IgD-negative memory B cell (primary cell): ENCODE results near the gene FCER2. TPM values are rescaled to one million over a fixed set of nuclear protein-coding genes. Genes with fewer than 3 reads are reported as not detected.
A peak's percentile ranks its signal among the peaks of the same experiment; 100 is the strongest.
"Not testable (repeated sequence)": the region's sequence is repeated elsewhere in the genome, so short reads cannot be mapped to it uniquely, and the experiment has no call there.

Source experiments
- H3K27ac Mint-ChIP-seq, 3 donors: one replicate each; pipeline ENCODE4 v1.8.0; 2020 to 2022; ENCODE audit warnings: mild to moderate bottlenecking in 3 of 3, mixed read lengths in 3 of 3, moderate library complexity in 1 of 3
- H3K27me3 Mint-ChIP-seq: one replicate; pipeline ENCODE4 v1.8.0; 2021; ENCODE audit warnings: mixed read lengths
- H3K36me3 Mint-ChIP-seq: one replicate; pipeline ENCODE4 v1.8.0; 2020; ENCODE audit warnings: mild to moderate bottlenecking, mixed read lengths
- H3K4me1 Mint-ChIP-seq, 3 donors: one replicate each; pipeline ENCODE4 v1.8.0; 2020 to 2022; ENCODE audit warnings: mixed read lengths in 3 of 3, mild to moderate bottlenecking in 1 of 3
- H3K4me3 Mint-ChIP-seq, 4 donors: one replicate each; pipeline ENCODE4 v1.8.0; 2020 to 2022; ENCODE audit warnings: mild to moderate bottlenecking in 4 of 4, mixed read lengths in 4 of 4, moderate library complexity in 3 of 4
- H3K9me3 Mint-ChIP-seq, 3 donors: one replicate each; pipeline ENCODE4 v1.8.0; 2020 to 2021; ENCODE audit warnings: mixed read lengths in 3 of 3, mild to moderate bottlenecking in 1 of 3
- polyA plus RNA-seq: library from polyadenylated mRNA; unstranded; fragments of 300-500 nt; fragmentation: Illumina TruSeq; gene quantifications from one replicate; pipeline ENCODE4 v1.2.3, GENCODE V29; 2021

FCER2 gene
- polyA plus RNA-seq, 1 donor from 2014 or later: 197 TPM

DNA sequence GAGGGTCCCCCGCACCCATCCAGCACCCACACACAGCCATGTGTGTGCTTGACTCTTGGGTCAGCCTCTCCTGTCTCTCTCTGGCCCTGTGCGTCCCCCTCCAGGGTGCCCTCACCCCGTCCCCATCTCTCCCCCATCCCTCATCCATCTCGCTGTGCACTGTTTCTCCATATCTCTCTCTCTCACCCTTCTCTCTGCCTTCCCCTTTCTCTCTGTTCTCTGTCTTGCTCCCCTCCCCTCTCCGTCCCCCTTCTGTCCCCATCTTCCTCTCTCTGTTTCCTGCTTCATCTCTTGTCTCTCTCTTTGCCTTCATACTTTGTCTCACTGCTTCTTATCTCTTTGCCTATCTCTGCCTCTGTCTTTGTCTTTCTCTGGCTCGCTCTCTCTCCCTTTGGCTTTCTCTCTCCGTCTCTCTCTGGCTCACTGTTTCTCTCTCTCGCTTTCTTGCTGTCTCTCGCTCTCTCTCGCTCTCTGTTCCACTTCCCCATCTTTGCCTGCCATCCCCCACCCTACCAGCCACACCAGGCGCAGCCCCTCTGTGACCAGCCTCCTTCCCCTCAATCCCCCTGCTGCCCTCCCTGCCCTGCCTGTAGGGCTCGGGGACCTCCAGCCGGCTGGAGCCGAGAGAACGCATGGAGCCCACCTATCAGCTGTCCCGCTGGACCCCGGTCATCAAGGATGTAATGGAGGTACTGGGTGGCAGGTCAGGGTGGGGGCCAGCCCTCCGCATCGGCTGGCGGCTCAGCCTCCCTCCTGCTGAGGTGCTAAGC lies 56.1 kb downstream of the FCER2 start:
- Mint-ChIP-seq H3K4me3 (no peak overlapping the region), H3K36me3 (no peaks in the 10 kb centered on the region), H3K9me3 (no peaks in the 10 kb centered on the region), H3K27me3 (no peaks in the 10 kb centered on the region), H3K4me1 (peaks cover 0 to 1% (median 0%) of the 10 kb centered on the region in 3 donors), H3K27ac (no peak overlapping the region)

DNA sequence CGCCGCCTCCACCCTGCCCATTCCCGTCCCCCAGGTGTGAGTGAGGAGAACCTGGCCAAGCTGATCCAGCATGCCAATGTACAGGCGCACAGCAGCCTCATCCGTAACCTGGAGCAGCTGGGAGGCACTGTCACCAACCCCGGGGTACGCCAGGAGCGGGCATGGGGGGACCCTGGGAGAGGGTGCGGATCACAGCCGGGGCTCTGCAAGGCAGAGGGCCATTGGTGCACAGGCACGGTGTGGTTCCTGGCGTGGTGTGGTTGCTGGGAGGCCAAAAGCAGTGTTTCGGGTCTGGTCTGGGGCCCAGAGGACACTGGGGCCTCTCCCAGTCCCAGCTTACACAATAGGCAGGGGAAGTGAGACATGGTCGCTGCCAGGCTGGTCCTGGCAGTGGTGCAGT lies 56.8 kb downstream of the FCER2 start:
- no peak overlapping the region for H3K27ac Mint-ChIP-seq

DNA sequence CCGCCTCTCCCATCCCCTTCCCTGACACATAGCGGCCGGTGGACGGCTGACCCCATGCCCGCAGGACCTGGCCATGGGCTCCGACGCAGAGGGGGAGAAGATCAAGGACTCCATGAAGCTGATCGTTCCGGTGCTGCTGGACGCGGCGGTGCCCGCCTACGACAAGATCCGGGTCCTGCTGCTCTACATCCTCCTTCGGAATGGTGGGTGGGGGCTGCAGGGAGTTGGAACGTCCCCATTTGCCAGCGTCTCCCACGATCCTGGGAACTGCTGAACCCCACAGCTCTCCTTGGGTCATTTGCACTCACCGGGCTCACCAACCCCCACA lies 57.4 kb downstream of the FCER2 start:
- Mint-ChIP-seq H3K36me3 (peaks cover 1% of the 10 kb centered on the region), H3K4me3 (no peak overlapping the region), H3K9me3 (peaks cover 0 to 2% (median 0%) of the 10 kb centered on the region in 3 donors), H3K4me1 (peaks cover 0 to 10% (median 6%) of the 10 kb centered on the region in 3 donors), H3K27ac (no peak overlapping the region), H3K27me3 (no peaks in the 10 kb centered on the region)

More for the DNA sequence above, 56.8 kb downstream of the FCER2 start:
- H3K4me1 Mint-ChIP-seq: peaks cover 0 to 4% (median 0%) of the 10 kb centered on the region in 3 donors
- H3K36me3 Mint-ChIP-seq: peaks cover 1% of the 10 kb centered on the region
- H3K9me3 Mint-ChIP-seq: no peaks in the 10 kb centered on the region
- H3K27me3 Mint-ChIP-seq: no peaks in the 10 kb centered on the region
- no peak overlapping the region for H3K4me3 Mint-ChIP-seq

- H3K27me3 Mint-ChIP-seq, H3K27ac Mint-ChIP-seq, H3K4me1 Mint-ChIP-seq, H3K36me3 Mint-ChIP-seq, H3K4me3 Mint-ChIP-seq, H3K9me3 Mint-ChIP-seq: not testable (repeated sequence)
Measured at GRCh38 chr19:7643629-7644549, 58.0 kb downstream of the FCER2 start.

DNA sequence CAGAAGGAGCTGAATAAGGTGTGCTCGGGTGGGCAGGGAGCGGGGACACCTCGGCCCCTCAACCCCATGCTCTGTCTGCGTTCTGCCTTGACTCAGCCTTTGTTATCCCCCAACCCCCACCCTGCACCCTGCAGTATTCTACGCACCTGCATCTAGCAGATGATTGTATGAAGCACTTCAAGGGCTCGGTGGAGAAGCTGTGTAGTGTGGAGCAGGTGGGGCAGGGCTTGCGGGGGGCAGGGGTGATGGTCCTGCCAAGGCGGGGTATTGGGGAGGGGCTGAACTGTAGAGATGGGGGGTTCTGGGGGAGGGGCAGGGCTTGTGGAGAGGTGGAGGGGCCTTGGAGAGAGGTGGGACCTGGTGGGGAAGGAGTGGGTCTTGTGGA lies 58.9 kb downstream of the FCER2 start:
- Mint-ChIP-seq H3K36me3 (peaks cover 1% of the 10 kb centered on the region), H3K9me3 (peaks cover 0 to 2% (median 0%) of the 10 kb centered on the region in 3 donors), H3K27me3 (no peaks in the 10 kb centered on the region), H3K4me1 (peaks cover 0 to 10% (median 10%) of the 10 kb centered on the region in 3 donors), H3K4me3 (no peak overlapping the region), H3K27ac (no peak overlapping the region)

DNA sequence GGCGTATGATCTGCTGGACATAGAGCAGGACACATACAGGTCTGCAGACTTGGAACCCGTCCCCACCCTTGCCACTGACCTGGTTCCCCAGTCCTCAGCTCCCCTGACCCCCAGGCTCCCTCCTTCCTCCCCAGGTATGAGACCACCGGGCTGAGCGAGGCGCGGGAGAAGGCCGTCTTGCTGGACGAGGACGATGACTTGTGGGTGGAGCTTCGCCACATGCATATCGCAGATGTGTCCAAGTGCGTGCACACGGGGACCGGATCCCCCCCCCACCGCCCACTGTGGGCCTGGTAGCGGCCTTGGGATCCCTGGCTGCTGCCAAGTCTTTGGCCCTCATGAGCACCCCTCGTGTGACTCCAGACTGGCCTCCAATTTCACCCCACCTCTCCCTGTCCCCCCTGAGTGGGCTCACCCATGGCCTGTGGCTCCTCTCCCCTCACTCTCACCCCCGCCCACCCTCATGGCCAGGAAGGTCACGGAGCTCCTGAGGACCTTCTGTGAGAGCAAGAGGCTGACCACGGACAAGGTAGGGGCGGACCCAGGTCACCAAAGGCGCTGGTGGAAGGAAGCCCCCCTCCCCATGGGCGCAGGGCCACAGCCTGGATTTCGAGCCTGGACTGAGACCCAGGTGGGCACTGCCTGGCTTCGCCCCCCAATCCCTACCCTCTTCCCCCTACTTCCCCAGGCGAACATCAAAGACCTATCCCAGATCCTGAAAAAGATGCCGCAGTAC lies 59.5 kb downstream of the FCER2 start:
- no peaks in the 10 kb centered on the region for H3K27me3 Mint-ChIP-seq
- H3K4me3 Mint-ChIP-seq: no peak overlapping the region
- H3K36me3 Mint-ChIP-seq: peaks cover 1% of the 10 kb centered on the region
- H3K9me3 Mint-ChIP-seq: peaks cover 0 to 2% (median 0%) of the 10 kb centered on the region in 3 donors
- peaks cover 0 to 12% (median 10%) of the 10 kb centered on the region in 3 donors for H3K4me1 Mint-ChIP-seq
- H3K27ac Mint-ChIP-seq: no peak overlapping the region

- Mint-ChIP-seq H3K4me1 (peaks cover 0 to 14% (median 12%) of the 10 kb centered on the region in 3 donors), H3K9me3 (peaks cover 0 to 2% (median 0%) of the 10 kb centered on the region in 3 donors), H3K27me3 (no peaks in the 10 kb centered on the region), H3K36me3 (peaks cover 1% of the 10 kb centered on the region), H3K27ac (no peak overlapping the region), H3K4me3 (peak overlapping the region in 1 of 4 donors; percentile 45)
Measured at GRCh38 chr19:7641290-7642276, 60.3 kb downstream of the FCER2 start.

DNA sequence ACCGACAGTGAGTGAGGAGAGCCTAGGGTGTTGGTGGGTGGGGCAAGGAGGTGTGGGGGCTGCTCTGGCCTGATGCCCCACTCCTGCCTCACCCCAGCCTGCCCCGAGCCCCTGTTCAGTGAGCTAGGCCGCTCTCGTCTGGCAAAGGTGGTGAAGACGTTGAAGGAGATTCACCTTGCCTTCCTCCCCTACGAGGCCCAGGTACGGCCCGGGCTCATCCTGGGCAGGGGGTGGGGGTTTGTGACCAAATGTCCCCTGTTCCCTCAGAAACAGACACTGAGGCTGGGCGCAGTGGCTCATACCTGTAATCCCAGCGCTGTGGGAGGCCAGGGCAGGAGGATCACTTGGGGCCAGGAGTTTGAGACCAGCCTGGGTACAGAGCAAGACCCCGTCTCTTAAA lies 61.1 kb downstream of the FCER2 start:
- H3K4me3 Mint-ChIP-seq: no peak overlapping the region

DNA sequence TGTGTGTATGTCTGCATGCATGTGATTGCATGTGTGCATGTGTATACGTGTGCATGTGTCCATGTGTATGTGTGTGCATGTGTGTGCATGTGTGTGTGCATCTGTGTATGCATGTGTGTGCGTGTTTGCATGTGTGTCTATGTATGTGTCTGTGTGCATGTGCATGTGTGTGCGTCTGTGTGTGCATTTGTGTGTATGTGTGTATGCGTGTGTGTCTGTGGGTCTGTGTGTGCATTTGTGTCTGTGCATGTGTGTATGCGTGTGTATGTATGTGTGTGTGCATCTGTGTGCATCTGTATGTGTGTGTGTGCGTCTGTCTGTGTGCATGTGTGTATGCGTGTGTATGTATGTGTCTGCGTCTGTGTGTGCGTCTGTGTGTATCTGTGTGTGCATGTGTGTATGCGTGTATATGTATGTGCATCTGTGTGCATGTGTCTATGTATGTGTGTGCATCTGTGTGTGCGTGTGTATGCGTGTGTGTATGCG lies 62.0 kb downstream of the FCER2 start:
- H3K27ac Mint-ChIP-seq: no peak overlapping the region
- H3K9me3 Mint-ChIP-seq: peaks cover 0 to 2% (median 0%) of the 10 kb centered on the region in 3 donors
- peak overlapping the region in 3 of 4 donors; percentile 0 to 85 (median 16) for H3K4me3 Mint-ChIP-seq
- peaks cover 1% of the 10 kb centered on the region for H3K36me3 Mint-ChIP-seq
- H3K27me3 Mint-ChIP-seq: no peaks in the 10 kb centered on the region
- peaks cover 0 to 16% (median 14%) of the 10 kb centered on the region in 3 donors for H3K4me1 Mint-ChIP-seq

More for the DNA sequence above, 61.1 kb downstream of the FCER2 start:
- H3K36me3 Mint-ChIP-seq: peaks cover 1% of the 10 kb centered on the region
- H3K27me3 Mint-ChIP-seq: no peaks in the 10 kb centered on the region
- peak overlapping the region in 1 of 3 donors; percentile 6 for H3K27ac Mint-ChIP-seq
- H3K9me3 Mint-ChIP-seq: peaks cover 0 to 2% (median 0%) of the 10 kb centered on the region in 3 donors
- peaks cover 0 to 16% (median 13%) of the 10 kb centered on the region in 3 donors for H3K4me1 Mint-ChIP-seq

GRCh38 chr19:7638802-7639465 lies 63.0 kb downstream of the FCER2 start:
- peaks cover 1% of the 10 kb centered on the region for H3K36me3 Mint-ChIP-seq
- H3K27ac Mint-ChIP-seq: peak overlapping the region in 1 of 3 donors; percentile 20
- H3K4me3 Mint-ChIP-seq: peak overlapping the region; percentile 9 to 59 (median 52)
- peaks cover 0 to 16% (median 14%) of the 10 kb centered on the region in 3 donors for H3K4me1 Mint-ChIP-seq
- peaks cover 0 to 2% (median 0%) of the 10 kb centered on the region in 3 donors for H3K9me3 Mint-ChIP-seq
- H3K27me3 Mint-ChIP-seq: no peaks in the 10 kb centered on the region
